DOHH2 (cell line): Measurements from ENCODE around the gene GATA6.

ENCODE experiments used
- EZH2phosphoT487 ChIP-seq: fragments of 200-600 bp; sonication (generic); IDR thresholded peaks from 2 replicates; pipeline ENCODE4 v1.6.1; 2017; ENCODE audit warnings: borderline replicate concordance, mild to moderate bottlenecking, antibody characterized with exemption, low read length, moderate library complexity, mixed read lengths
- TF ChIP-seq, protein P1 (sequence below): fragments of 200-600 bp; sonication (generic); IDR thresholded peaks from one replicate; pipeline ENCODE4 v1.5.1; 2014; ENCODE audit warnings: antibody characterized with exemption, mild to moderate bottlenecking, low read depth, low read length; ENCODE audit not compliant: poor library complexity, severe bottlenecking

DNA sequence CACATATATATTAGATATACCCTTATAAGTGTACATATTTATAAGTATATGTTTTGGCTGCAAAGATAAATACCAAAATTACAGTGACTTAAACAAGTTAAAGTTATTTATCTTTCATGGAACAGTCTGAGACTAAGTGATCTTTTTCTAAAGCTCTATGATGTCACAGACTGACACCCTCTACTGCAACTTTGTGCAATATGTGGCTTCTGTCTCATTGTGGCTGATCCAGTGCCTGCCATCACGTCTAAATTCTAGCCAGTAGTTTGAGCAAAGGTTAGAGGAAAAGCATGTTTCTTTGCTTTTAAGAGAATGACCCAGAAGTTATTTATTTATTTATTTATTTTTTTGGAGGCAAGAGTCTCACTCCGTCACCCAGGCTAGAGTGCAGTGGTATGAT is 13.8 kb upstream of the GATA6 start:
- TF ChIP-seq, protein P1, sequence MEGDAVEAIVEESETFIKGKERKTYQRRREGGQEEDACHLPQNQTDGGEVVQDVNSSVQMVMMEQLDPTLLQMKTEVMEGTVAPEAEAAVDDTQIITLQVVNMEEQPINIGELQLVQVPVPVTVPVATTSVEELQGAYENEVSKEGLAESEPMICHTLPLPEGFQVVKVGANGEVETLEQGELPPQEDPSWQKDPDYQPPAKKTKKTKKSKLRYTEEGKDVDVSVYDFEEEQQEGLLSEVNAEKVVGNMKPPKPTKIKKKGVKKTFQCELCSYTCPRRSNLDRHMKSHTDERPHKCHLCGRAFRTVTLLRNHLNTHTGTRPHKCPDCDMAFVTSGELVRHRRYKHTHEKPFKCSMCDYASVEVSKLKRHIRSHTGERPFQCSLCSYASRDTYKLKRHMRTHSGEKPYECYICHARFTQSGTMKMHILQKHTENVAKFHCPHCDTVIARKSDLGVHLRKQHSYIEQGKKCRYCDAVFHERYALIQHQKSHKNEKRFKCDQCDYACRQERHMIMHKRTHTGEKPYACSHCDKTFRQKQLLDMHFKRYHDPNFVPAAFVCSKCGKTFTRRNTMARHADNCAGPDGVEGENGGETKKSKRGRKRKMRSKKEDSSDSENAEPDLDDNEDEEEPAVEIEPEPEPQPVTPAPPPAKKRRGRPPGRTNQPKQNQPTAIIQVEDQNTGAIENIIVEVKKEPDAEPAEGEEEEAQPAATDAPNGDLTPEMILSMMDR = no peak
- no peak for TF ChIP-seq EZH2phosphoT487
